ENCODE measurements around the gene KCNN2.

KCNN2 gene

GRCh38 chr5:114362977-114363761, 1.3 kb downstream of the KCNN2 start:
- DNase-seq, result no peak

- no peak for DNase-seq
Observed at GRCh38 chr5:114363837-114364236, 2.0 kb downstream of the KCNN2 start.

- DNase-seq, result no peak
Observed at GRCh38 chr5:114367029-114367428, 5.2 kb downstream of the KCNN2 start.

GRCh38 chr5:114369680-114370417, 8.0 kb downstream of the KCNN2 start:
- DNase-seq, result no peak

GRCh38 chr5:114377050-114377844, 15.4 kb downstream of the KCNN2 start:
- DNase-seq, result no peak

- no peak for DNase-seq
Observed at GRCh38 chr5:114377946-114378345, 16.1 kb downstream of the KCNN2 start.

GRCh38 chr5:114380721-114381120, 18.9 kb downstream of the KCNN2 start:
- no peak for DNase-seq

GRCh38 chr5:114387433-114387832, 25.6 kb downstream of the KCNN2 start:
- no peak for DNase-seq

- no peak for DNase-seq
Observed at GRCh38 chr5:114390431-114390830, 28.6 kb downstream of the KCNN2 start.

- DNase-seq, result no peak
Observed at GRCh38 chr5:114391321-114391720, 29.5 kb downstream of the KCNN2 start.

- DNase-seq, result no peak
Observed at GRCh38 chr5:114393159-114393558, 31.3 kb downstream of the KCNN2 start.

GRCh38 chr5:114402206-114402605, 40.3 kb downstream of the KCNN2 start:
- no peak for DNase-seq

GRCh38 chr5:114407783-114408182, 45.9 kb downstream of the KCNN2 start:
- DNase-seq, result no peak

GRCh38 chr5:114408847-114409246, 47.0 kb downstream of the KCNN2 start:
- no peak for DNase-seq

- no peak for DNase-seq
Observed at GRCh38 chr5:114411380-114411931, 49.6 kb downstream of the KCNN2 start.

- no peak for DNase-seq
Observed at GRCh38 chr5:114412510-114413171, 50.8 kb downstream of the KCNN2 start.

GRCh38 chr5:114415760-114416159, 53.9 kb downstream of the KCNN2 start:
- no peak for DNase-seq

GRCh38 chr5:114416254-114416653, 54.4 kb downstream of the KCNN2 start:
- no peak for DNase-seq

GRCh38 chr5:114417519-114417918, 55.6 kb downstream of the KCNN2 start:
- DNase-seq, result no peak

GRCh38 chr5:114418176-114419066, 56.6 kb downstream of the KCNN2 start:
- no peak for DNase-seq

- no peak for DNase-seq
Observed at GRCh38 chr5:114419067-114419388, 57.2 kb downstream of the KCNN2 start.

- no peak for DNase-seq
Observed at GRCh38 chr5:114419959-114420358, 58.1 kb downstream of the KCNN2 start.

All from activated CD4-positive, alpha-beta T cell treated with anti-CD3 and anti-CD28 coated beads, Interleukin-2, amount 50 U/mL, for 1 hour (primary cell).